Epithelial cell of proximal tubule (primary cell): ENCODE results near the gene SFMBT1. TPM values are rescaled to one million over a fixed set of nuclear protein-coding genes. Genes with fewer than 3 reads are reported as not detected.

Experiments
- DNase-seq: peaks from one replicate; pipeline ENCODE4 v3.0.0-alpha.2; 2011; ENCODE audit warnings: low read depth
- H3K4me3 ChIP-seq: 2 replicates; pipeline ENCODE4 v1.5.1; 2011; ENCODE audit warnings: low read depth, mild to moderate bottlenecking, low read length
- CTCF ChIP-seq: conservative IDR thresholded peaks from 2 replicates; pipeline ENCODE4 v1.5.1; 2012; ENCODE audit warnings: low read depth, mild to moderate bottlenecking, low read length
- total RNA-seq: library from RNA; depleted of rRNA; stranded (reverse); fragments of >200 nt; gene quantifications from 2 replicates; pipeline ENCODE4 v1.2.3, GENCODE V29; 2015

SFMBT1 gene
- total RNA-seq, 1 donor from 2014 or later, result 1.8 TPM

DNA sequence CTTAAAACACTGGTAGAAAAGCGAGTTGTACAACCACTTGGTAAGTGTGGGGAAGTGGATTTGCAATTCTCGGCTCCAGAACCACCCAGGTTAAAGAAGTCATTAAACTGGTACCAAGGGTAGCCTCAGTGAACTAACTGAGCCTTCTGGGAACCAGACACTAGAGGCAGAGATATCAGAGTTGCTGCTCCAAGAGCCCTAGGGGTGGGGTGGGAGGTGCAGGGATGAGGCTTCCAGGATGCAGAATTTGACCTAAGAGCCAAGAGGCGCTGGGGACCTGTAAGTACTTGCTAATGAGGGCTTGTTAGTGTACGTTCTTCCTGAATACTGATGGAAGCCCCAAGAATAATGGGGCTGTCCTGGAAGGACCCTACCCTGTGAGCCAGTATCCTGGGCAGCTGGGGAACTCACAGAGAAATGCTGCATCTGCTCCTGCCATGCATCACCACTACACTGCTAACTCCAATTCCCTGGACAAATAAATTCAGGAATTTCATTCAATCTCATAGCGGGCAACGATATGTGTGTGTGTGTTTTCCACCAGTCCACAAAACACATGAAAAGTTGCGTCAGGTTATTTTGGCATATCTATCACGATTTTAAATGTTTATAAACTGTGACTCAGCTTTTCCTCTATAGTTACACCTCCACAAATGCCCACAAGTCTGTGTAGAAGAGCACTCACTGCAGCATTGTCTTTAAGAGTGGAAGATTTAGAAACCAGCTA lies 172.3 kb downstream of the SFMBT1 start:
- DNase-seq, result no peak
- TF ChIP-seq CTCF, result no peak
- no peak overlapping the region for H3K4me3 ChIP-seq

- no peak for TF ChIP-seq CTCF
- DNase-seq, result no peak
- H3K4me3 ChIP-seq, result no peak overlapping the region
Measured at GRCh38 chr3:52872245-52872644, 173.6 kb downstream of the SFMBT1 start.

- no peak overlapping the region for H3K4me3 ChIP-seq
- DNase-seq, result no peak
- TF ChIP-seq CTCF, result no peak
Measured at GRCh38 chr3:52871761-52872160, 174.1 kb downstream of the SFMBT1 start.

DNA sequence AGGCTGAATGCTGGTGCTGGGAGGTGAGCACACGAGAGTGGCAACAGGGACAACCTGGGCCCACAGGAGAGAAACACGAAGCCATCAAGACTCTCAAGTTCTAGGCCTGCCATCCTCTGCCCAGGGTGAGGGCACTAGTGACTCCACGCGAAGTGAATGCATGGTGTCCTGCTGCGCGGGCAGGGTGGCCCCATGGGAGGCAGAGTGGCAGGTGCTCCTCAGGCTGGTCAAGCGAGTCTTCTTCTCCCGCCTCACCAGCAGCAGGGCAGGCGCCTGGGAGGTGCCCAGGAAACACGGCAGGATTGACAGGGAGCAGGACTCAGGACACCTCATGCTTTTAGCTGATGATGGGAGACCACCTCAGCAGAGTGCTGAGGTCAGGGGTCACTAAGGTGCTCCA lies 175.4 kb downstream of the SFMBT1 start:
- TF ChIP-seq CTCF, result no peak
- no peak for DNase-seq
- no peak overlapping the region for H3K4me3 ChIP-seq

GRCh38 chr3:52866427-52866826 lies 179.4 kb downstream of the SFMBT1 start:
- no peak overlapping the region for H3K4me3 ChIP-seq
- no peak for TF ChIP-seq CTCF
- DNase-seq, result no peak

DNA sequence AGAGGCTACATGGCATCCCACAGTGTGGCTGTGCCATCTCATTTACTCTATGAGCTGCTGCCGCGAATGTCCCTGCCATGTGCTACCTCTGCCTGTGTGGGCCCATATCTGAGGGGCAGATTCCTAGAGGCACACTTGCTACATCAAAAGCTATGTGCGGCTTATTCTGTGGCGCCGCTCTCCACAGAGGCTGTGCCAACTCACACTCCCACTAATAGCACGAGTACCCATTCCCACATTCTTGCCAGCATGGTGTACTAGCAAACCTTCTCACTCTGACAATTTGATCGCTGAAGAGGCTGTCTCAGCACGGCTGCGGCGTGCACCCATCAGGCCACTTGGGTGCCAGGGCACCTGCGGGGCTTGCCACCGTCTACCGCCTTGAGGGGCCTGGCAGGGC lies 179.9 kb downstream of the SFMBT1 start:
- H3K4me3 ChIP-seq, result no peak overlapping the region
- no peak for TF ChIP-seq CTCF
- no peak for DNase-seq

- DNase-seq, result no peak
- no peak overlapping the region for H3K4me3 ChIP-seq
- no peak for TF ChIP-seq CTCF
Measured at GRCh38 chr3:52860424-52860768, 185.5 kb downstream of the SFMBT1 start.
